GM21447 (cell line): ENCODE data around the gene TRIM4.

ENCODE experiments used
- ATAC-seq: cut with Tn5 transposase; IDR thresholded peaks from one replicate; pipeline ENCODE4 v1.9.1; 2021; ENCODE audit not compliant: unreplicated experiment

Gene TRIM4

GRCh38 chr7:99848420-99849216, 70.7 kb downstream of the TRIM4 start:
- ATAC-seq = no peak

- ATAC-seq = no peak
These were observed 75.0 kb downstream of the TRIM4 start for GRCh38 chr7:99844328-99844727.

- no peak for ATAC-seq
These were observed 75.5 kb downstream of the TRIM4 start for GRCh38 chr7:99843808-99844207.

GRCh38 chr7:99842926-99843325, 76.4 kb downstream of the TRIM4 start:
- no peak for ATAC-seq
